Aorta (tissue), 5 donors: ENCODE data around the gene TSPEAR. TPM values are rescaled to one million over a fixed set of nuclear protein-coding genes. Genes with fewer than 3 reads are reported as not detected.

Experiments
- ATAC-seq: fragments of 200-7000 bp; cut with Tn5 transposase; one replicate; pipeline ENCODE4 v1.9.1; 2022; ENCODE audit warnings: moderate library complexity; ENCODE audit not compliant: low FRiP score
- DNase-seq, 2 donors: peaks; one replicate each; pipeline ENCODE4 v3.0.0-alpha.2; 2020
- H3K27ac ChIP-seq, 2 donors: one replicate each; pipeline ENCODE4 v1.5.1; 2013; ENCODE audit warnings: low read length in 2 of 2, mild to moderate bottlenecking in 2 of 2, moderate library complexity in 2 of 2, control low read depth in 1 of 2, inconsistent platforms in 1 of 2, low read depth in 1 of 2
- H3K27me3 ChIP-seq, 2 donors: one replicate each; pipeline ENCODE4 v1.6.1; 2013; ENCODE audit warnings: control low read depth in 1 of 2, low read length in 1 of 2, mild to moderate bottlenecking in 1 of 2, moderate library complexity in 1 of 2; ENCODE audit not compliant: insufficient read depth in 2 of 2, control insufficient read depth in 1 of 2
- H3K36me3 ChIP-seq, 2 donors: one replicate each; pipeline ENCODE4 v1.6.1; 2013; ENCODE audit warnings: control low read depth in 1 of 2, low read length in 1 of 2, mild to moderate bottlenecking in 1 of 2; ENCODE audit not compliant: insufficient read depth in 2 of 2, control insufficient read depth in 1 of 2
- H3K4me1 ChIP-seq, 2 donors: one replicate each; pipeline ENCODE4 v1.6.1; 2013; ENCODE audit warnings: low read length in 2 of 2, control low read depth in 1 of 2, mild to moderate bottlenecking in 1 of 2, moderate library complexity in 1 of 2; ENCODE audit not compliant: insufficient read depth in 2 of 2, control insufficient read depth in 1 of 2
- H3K4me3 ChIP-seq, 2 donors: one replicate each; pipeline ENCODE4 v1.5.1; 2013; ENCODE audit warnings: low read length in 2 of 2, control low read depth in 1 of 2, mild to moderate bottlenecking in 1 of 2
- H3K9me3 ChIP-seq: one replicate; pipeline ENCODE4 v1.6.1; 2013; ENCODE audit warnings: mild to moderate bottlenecking, low read length; ENCODE audit not compliant: control insufficient read depth
- whole genome bisulfite sequencing, 2 donors: extraction: QIAGEN DNeasy Blood & Tissue Kit; methylation state at CpG; one replicate each; pipeline ENCODE4 v1.1.7; 2013; 5-methylcytosine and 5-hydroxymethylcytosine counted together
- intact Hi-C, 2 donors: fragments of 100-400 bp; cut with DNase I; formaldehyde crosslinking; loops; one replicate each; pipeline versions ENCODE4 v1.14.2 to v1.15.0; 2022
- polyA plus RNA-seq, 2 donors: library from polyadenylated mRNA; stranded (reverse); fragments of 200-250 nt; gene quantifications; one replicate each; pipeline ENCODE4 v1.2.3, GENCODE V29; 2013
- total RNA-seq, 2 donors: library from RNA; stranded (reverse); fragmentation: NEBNext Ultra II Directional; extraction: Animal tissue kit (Norgen Biotek cat#: 25700); gene quantifications; one replicate each; pipeline ENCODE4 v1.2.1, GENCODE V29; 2021
- donor health status: healthy with polysubstance abuse.
- donor health status: Bipolar disorder and iron deficiency.
- donor health status: DM: no; HTN: no; CAD: no.
- donor health status: DM: no; HTN: no; CAD: no.
- donor health status: DM: yes; HTN: yes; CAD: no.

The TSPEAR gene
- total and polyA plus RNA-seq, 4 donors: not detected

DNA sequence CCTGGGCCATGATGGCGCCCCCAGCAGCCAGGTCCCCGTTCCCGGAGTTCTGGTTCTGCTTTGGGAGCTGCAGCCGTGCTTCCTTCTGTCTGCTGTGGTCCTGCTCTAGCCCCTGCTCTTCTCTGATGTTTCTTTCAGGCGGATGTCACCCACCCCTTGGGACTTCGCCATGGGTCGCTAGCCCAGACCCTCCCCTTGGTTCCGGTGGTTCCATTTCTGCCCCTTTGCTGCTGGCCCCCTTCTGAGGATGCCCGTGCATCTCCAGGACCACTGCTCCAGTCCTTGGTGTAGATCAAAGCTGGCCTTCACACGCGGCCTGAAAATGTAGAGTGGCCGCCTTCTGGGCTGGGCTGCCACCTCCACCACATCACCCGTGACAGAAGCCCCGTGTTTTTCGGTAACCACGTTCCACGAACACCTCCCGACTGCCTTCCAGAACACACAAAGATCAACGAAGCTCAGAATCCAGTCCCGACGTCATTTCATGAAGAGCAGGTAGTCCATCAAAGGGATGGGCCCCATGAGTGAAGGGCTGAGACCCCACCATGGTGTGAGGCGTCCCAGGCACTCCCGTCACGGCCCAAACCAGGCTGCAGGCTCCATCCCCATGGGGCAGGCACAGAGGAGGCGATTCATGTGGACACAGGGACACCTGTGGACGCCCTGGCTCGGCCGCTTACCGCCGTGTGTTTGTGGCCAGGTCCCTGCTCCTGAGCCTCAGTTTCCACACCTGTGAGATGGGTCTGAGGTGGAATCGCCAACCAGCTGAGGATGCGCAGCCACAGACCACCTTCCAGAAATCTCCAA is 195.8 kb downstream of the TSPEAR start:
- H3K27me3 ChIP-seq: no peaks in the 10 kb centered on the region
- no peak overlapping the region for H3K27ac ChIP-seq
- 88 to 90% methylated on average over 32 of the region's 32 CpGs for WGBS, 2 donors
- intact Hi-C loops: loop anchor here in 1 of 2 donors (10.0 kb wide), 1 partner anchor 279 kb away; no protein-coding TSS in a partner anchor
- no peak overlapping the region for H3K4me3 ChIP-seq
- H3K36me3 ChIP-seq: no peaks in the 10 kb centered on the region
- H3K4me1 ChIP-seq: no peaks in the 10 kb centered on the region
- ATAC-seq: no peak
- no peaks in the 10 kb centered on the region for H3K9me3 ChIP-seq
- DNase-seq: peak in 1 of 2 donors; percentile 29

DNA sequence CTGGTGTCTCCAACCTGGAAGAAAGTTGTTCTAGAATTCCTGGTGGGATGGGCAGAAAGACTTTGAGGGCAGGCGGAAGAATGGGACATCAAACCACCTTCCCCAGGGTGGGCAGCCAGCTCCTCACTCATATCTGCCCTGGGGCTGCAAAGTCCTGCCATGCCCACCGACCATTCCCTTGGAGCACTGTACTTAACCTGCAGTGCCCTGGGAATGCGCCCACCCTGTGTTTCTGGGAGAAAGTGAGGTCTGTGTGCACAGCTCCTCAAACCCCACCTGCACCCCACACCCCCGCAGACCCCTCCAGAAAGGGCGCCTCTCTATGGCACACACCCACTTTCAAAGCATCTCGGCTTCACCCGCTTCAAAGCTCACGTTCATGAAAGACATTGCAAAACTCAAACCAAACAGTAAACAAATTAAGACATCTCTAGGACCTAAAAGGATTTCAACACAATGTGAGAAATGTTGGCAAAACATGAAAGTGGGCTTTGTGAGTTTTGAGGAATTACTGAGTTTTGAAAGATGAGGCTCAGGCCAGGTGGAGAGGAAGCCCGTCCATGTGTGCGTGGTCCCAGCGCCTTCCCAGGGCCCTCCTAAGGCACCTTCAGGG is 196.5 kb downstream of the TSPEAR start:
- DNase-seq (no peak), ATAC-seq (no peak)
- Histone ChIP-seq H3K27me3 (no peaks in the 10 kb centered on the region), H3K4me3 (no peak overlapping the region), H3K27ac (no peak overlapping the region), H3K4me1 (no peaks in the 10 kb centered on the region), H3K36me3 (no peaks in the 10 kb centered on the region), H3K9me3 (no peaks in the 10 kb centered on the region)
- WGBS, 2 donors: 87 to 88% methylated on average over 11 of the region's 11 CpGs
- intact Hi-C loops: loop anchor here in 1 of 2 donors (10.0 kb wide), 1 partner anchor 280 kb away; no protein-coding TSS in a partner anchor

DNA sequence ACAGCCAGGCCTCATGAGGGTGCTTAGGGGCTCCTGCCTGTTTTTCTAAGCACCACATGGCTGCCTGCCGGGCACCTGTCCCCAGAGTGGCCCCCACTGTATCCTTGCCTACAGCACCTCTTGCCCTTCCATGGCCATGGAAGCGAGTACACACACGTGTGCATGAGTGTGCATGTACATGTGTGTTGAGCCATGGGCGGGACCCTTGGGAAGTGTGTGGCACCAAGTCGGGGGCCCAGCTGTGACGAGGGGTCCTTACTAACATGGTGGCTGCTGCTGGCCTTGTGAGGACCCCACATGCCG is 197.2 kb downstream of the TSPEAR start:
- Histone ChIP-seq H3K4me1 (no peaks in the 10 kb centered on the region), H3K36me3 (no peaks in the 10 kb centered on the region), H3K27me3 (no peaks in the 10 kb centered on the region), H3K27ac (no peak overlapping the region), H3K4me3 (no peak overlapping the region), H3K9me3 (no peaks in the 10 kb centered on the region)
- DNase-seq: no peak
- ATAC-seq: no peak
- WGBS, 2 donors: 90 to 91% methylated on average over 7 of the region's 7 CpGs
- intact Hi-C loops: loop anchor here in 1 of 2 donors (10.0 kb wide), 1 partner anchor 281 kb away; no protein-coding TSS in a partner anchor

DNA sequence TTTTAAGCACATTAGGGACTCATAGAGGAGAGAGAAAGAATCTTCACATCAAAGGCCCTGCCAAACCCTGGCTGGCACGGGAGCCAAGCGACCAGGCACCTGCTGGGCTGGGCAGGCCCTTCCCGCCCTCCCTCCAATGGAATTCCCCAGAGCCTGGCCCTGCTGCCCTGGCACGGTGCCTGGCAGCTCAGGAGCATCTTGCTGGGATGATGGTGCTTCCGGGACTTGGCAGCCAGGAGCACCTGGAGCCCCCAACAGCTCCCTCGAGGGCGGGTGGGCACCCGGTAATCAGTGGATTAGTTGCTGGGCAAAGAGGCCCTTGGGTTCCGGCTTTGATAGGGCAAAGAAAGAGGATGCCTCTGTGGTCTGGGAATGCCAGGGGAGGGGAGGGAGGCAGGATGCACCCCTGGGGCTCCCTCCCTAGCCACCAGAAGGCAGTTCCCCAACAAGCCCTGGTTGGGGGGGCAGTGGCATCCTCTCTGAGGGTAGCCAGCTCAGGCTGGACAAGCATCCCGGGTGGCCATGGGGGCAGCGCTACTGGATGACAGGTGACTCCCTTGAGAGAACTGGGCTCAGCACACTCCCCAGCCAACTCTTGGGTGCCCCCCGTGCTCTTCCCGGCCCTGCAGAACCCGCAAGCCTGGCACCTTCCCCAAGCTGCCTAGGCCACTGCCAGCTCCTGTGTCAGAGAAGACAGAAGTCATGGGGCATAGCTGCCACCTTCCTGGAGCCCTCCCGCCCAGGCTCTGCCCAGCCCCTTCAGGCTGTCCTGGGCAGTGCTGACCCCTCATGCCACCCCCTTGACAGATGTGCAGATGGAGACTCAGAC is 197.8 kb downstream of the TSPEAR start:
- no peaks in the 10 kb centered on the region for H3K9me3 ChIP-seq
- H3K27ac ChIP-seq: no peak overlapping the region
- no peaks in the 10 kb centered on the region for H3K4me1 ChIP-seq
- no peak for DNase-seq
- no peaks in the 10 kb centered on the region for H3K36me3 ChIP-seq
- no peaks in the 10 kb centered on the region for H3K27me3 ChIP-seq
- WGBS, 2 donors: 87% methylated on average over 15 of the region's 15 CpGs
- no peak for ATAC-seq
- intact Hi-C loops: loop anchor here in 1 of 2 donors (10.0 kb wide), 1 partner anchor 281 kb away; no protein-coding TSS in a partner anchor
- H3K4me3 ChIP-seq: no peak overlapping the region

DNA sequence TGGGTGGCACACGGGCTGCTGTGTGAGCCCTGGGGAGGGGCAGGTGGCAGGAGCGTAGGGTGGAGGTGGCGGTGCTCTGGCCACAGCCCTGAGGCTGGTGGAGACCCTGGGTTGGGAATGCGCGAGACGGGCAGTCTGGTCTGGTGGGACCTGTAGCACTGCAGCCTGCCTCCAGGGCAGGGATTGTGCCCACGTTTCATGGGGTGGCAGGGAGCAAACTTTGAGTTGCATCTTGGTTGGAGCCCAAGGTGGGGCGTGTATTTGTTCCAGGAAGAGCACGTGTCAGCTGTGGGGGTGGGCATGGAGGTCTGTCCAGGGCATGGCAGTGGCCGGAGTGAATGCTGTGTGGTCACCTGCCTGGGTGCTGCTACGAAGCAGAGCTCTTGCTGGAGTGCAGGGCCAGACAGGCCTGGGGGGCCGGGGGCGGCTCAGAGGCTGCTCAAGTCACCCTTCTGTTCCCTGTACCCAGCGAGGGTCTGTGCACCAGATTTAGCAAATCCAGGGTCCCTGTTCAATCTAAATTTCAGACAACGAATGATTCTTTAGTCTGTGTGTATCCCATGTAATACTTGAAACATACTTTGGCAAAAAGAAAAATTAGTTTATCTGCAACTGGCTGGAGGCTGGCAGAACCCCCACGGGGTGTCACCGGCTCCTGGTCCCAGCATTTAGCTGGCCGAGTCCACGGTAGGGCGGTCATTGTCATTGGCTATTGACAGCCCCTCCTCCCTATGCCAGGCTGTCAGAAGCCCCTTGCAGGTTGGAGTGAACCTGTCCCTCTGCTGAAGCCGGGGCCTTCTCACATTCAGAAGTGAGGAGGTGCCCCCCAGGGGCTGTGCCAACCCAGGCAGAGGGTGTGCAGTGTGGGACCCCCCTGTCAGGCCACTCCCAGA is 198.6 kb downstream of the TSPEAR start:
- no peak overlapping the region for H3K4me3 ChIP-seq
- no peaks in the 10 kb centered on the region for H3K4me1 ChIP-seq
- no peaks in the 10 kb centered on the region for H3K36me3 ChIP-seq
- intact Hi-C loops: loop anchor here in 1 of 2 donors (10.0 kb wide), 1 partner anchor 282 kb away; no protein-coding TSS in a partner anchor
- no peaks in the 10 kb centered on the region for H3K9me3 ChIP-seq
- DNase-seq (no peak), ATAC-seq (no peak)
- no peak overlapping the region for H3K27ac ChIP-seq
- 80 to 83% methylated on average over 21 of the region's 21 CpGs for WGBS, 2 donors
- H3K27me3 ChIP-seq: no peaks in the 10 kb centered on the region

DNA sequence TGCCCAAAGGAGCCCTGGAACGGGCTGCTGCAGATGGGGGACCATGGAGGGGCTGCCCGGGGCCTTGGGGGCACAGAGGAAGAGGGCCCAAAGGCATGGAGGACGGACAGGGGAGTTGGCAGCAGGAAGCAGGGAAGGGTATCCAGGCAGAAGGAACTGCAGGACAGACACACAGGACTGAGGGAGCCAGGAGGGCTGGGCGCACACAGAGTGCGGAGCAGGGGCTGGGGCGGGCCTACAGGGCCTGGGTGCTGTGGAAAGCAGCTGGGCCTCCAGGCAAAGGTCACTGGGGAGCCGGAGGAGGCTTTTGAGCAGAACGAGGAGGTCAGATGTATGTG is 199.5 kb downstream of the TSPEAR start:
- DNase-seq: no peak
- H3K9me3 ChIP-seq: no peaks in the 10 kb centered on the region
- no peak for ATAC-seq
- WGBS, 2 donors: 87 to 90% methylated on average over 8 of the region's 8 CpGs
- no peaks in the 10 kb centered on the region for H3K36me3 ChIP-seq
- H3K27me3 ChIP-seq: no peaks in the 10 kb centered on the region
- H3K4me3 ChIP-seq: no peak overlapping the region
- no peaks in the 10 kb centered on the region for H3K4me1 ChIP-seq
- intact Hi-C loops: loop anchor here in 1 of 2 donors (10.0 kb wide), 1 partner anchor 283 kb away; no protein-coding TSS in a partner anchor
- H3K27ac ChIP-seq: no peak overlapping the region

DNA sequence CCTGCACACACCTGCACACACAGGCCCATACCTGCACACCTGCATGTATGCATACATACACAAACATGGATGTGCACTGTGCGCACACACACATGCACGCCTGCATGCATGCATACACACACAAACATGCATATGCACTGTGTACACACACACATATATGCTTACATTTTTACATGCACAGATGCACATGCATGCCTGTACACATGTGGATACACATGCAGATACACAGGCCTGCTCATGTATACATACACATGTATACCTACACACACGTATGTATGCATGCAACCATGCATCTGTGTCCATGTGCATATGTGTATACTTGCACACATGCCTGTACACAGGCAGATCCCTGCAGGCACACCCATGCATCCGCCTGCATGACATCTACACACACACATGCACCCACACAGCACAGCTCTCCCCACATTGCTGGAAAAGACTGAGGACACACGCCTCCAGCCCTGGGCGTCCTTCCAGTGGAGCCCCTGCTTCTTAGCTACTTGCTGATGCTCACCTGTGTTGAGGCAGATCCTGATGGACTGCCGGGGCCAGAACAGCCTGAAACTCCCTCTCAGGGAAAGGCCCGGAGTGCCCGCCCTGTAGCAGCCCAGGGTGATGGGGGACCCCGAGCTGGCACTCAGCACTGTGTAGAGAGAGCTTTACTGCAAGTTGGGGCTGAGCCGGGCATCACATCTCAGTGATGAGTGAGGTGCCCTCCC is 200.0 kb downstream of the TSPEAR start:
- 89 to 92% methylated on average over 11 of the region's 11 CpGs for WGBS, 2 donors
- intact Hi-C loops: loop anchor here in 1 of 2 donors (10.0 kb wide), 1 partner anchor 283 kb away; no protein-coding TSS in a partner anchor
- no peak overlapping the region for H3K4me3 ChIP-seq

More for the DNA sequence above, 200.0 kb downstream of the TSPEAR start:
- no peaks in the 10 kb centered on the region for H3K9me3 ChIP-seq
- no peak overlapping the region for H3K27ac ChIP-seq
- H3K4me1 ChIP-seq: no peaks in the 10 kb centered on the region
- no peak for ATAC-seq
- no peak for DNase-seq
- H3K27me3 ChIP-seq: no peaks in the 10 kb centered on the region
- H3K36me3 ChIP-seq: no peaks in the 10 kb centered on the region
